T-helper 1 cell treated with Interleukin-12 subunit alpha and Interleukin-12 subunit beta and Interleukin-4 antibody, amounts not matched to agents 30 ng/mL and 1 ng/mL, for 36 hours (primary cell): Measurements from ENCODE around the gene PPP1R14D. TPM values are rescaled to one million over a fixed set of nuclear protein-coding genes. Genes with fewer than 3 reads are reported as not detected.

Experiments
- intact Hi-C: fragments of 100-400 bp; cut with micrococcal nuclease; formaldehyde crosslinking; loops from one replicate; pipeline ENCODE4 v1.15.1; 2024
- total RNA-seq: library from RNA; stranded (reverse); gene quantifications from 2 replicates; pipeline ENCODE4 v1.2.3, GENCODE V29; 2022

Gene PPP1R14D
- total RNA-seq, 1 donor from 2014 or later, result not detected

- intact Hi-C loops, result no loop called here
Measured at GRCh38 chr15:40853241-40853890, 24.9 kb upstream of the PPP1R14D start.

GRCh38 chr15:40852529-40852928, 24.0 kb upstream of the PPP1R14D start:
- intact Hi-C loops, result no loop called here

GRCh38 chr15:40850576-40851112, 22.1 kb upstream of the PPP1R14D start:
- intact Hi-C loops, result no loop called here

- intact Hi-C loops, result no loop called here
Measured at GRCh38 chr15:40847223-40847961, 18.9 kb upstream of the PPP1R14D start.

- intact Hi-C loops, result no loop called here
Measured at GRCh38 chr15:40846841-40847222, 18.3 kb upstream of the PPP1R14D start.

GRCh38 chr15:40845511-40846284, 17.2 kb upstream of the PPP1R14D start:
- intact Hi-C loops, result loop anchor here (2.0 kb wide), 1 partner anchor 13 kb away; no protein-coding TSS in a partner anchor

DNA sequence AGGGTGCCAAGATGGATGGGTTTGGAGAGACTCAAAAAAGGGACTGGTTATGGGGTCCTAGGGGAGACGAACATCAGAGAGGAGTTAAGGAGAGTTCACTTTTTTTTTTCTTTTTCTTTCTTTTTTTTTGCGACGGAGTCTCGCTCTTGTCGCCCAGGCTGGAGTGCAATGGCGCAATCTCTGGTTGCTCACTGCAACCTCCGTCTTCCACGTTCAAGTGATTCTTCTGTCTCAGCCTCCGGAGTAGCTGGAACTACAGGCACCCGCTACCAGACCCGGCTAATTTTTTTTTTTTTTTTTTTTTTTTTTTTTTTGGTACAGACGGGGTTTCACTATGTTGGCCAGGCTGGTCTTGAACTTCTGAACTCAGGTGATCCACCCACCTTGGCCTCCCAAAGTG, 16.5 kb upstream of the PPP1R14D start:
- intact Hi-C loops, result loop anchor here (2.0 kb wide), 1 partner anchor 14 kb away; no protein-coding TSS in a partner anchor

GRCh38 chr15:40844696-40845030, 16.2 kb upstream of the PPP1R14D start:
- intact Hi-C loops, result loop anchor here (2.0 kb wide), 1 partner anchor 14 kb away; no protein-coding TSS in a partner anchor

GRCh38 chr15:40843885-40844695, 15.6 kb upstream of the PPP1R14D start, which contains the start of gene SPINT1:
TSS of gene SPINT1 (plus strand) at chr15:40844048. CDS start at chr15:40844555, 507 bp downstream.
- intact Hi-C loops, result loop anchor here (2.0 kb wide), 1 partner anchor 15 kb away; no protein-coding TSS in a partner anchor

DNA sequence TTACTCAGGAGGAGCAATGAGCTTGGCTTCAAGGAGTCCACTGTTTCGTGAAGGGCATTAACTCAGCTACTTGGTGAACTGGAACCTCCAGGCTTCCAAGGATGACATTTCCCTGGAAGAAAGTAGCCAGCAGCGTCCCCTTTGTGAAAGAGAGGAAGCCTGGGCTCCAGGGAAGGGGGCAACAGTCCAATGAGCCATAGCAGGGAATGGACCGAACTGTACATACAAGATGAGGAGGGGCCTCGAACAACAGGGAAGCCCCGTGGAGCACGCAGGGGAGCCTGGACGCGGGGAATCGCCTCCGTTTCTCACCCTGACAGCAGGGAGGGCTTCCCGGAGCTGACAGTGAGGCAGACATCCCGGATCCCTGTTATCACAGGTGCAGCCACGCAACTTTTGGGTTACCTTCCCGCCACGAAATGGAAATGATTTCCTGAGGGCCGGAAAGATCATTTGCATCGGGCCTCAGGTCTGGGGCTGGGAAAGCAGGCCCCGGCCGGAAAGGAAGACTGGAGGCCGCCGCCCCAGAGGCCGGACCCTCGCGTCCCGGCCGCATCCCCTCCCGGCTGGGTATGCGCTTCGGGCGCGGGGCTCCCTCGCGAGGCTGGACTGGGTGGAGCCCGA, 14.9 kb upstream of the PPP1R14D start:
- intact Hi-C loops, result no loop called here

DNA sequence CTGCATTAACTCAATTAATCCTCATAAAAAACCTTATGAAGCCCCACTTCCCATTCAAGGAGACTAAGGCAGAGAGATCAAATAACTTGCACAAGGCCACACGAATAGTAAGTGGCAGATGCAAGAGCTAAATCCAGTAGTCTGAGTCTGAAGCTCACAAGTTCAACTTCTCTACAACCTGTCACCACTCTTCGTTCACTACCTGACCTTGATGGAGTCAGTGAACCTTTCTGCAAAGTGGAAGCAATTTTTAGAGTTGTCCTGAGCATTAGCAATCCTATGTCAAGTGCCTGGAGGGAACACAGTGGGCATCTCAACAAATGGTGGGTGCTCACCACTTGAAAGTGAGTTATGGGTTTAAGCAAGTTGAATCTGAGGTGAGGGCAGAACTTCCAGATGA, 13.2 kb upstream of the PPP1R14D start:
- intact Hi-C loops, result no loop called here

DNA sequence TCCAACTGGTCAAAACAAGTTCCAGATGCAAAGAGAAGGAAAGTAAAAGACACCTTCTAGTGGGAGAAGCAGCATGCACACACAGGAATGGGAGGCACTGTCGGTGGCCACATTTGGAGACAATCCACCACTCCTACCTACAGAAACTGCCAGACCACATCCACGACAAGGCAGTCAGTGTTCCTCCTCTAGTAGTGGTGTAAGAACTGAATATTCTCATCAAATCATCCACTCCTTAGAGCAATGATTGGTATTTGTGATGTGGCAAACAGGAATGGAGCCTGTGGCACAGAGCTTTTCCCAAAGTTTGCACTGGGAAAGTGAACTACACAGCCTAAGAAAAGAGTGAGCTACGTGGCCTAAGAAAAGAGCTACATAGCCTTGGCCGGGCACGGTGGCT, 10.2 kb upstream of the PPP1R14D start:
- intact Hi-C loops, result no loop called here

DNA sequence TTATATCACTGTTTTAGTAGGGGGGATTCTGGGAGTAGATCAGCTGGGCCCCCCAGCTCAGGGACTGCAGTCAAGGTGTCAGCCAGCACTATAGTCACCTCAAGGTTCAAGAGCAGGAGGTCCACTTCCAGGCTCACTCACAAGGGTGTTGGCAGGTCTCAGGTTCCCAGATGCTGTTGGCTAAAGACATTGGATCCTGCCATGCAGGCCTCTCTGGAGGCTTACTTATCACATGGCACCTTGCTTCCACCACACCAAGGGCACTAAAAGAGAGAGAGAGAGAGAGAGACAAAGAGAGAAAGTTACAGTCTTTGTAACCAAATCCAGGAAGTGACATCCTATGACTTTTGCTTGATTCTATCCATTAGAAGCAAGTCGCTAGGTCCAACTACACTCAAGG, 7.5 kb upstream of the PPP1R14D start:
- intact Hi-C loops, result no loop called here

- intact Hi-C loops, result no loop called here
Measured at GRCh38 chr15:40832903-40833302, 4.4 kb upstream of the PPP1R14D start.

DNA sequence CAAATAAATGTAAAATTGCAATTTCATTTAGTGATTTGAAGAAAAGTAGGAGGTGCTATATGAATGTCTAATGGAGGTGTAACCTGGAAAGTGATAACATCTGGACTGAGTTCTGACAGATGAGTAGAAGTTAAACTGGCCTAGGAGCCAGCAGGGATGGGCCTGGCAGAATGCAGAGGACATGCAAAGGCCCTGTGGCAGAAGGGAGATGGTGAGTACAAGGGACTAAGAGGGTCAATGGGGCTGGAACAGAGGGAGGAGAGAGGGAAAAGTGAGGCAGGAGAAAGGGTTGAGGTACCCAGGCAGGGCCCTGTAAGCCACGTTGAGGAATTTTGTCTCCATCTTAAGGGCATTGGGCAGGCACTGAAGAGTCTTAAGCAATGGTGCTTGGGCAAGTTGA, 3.4 kb upstream of the PPP1R14D start:
- intact Hi-C loops, result no loop called here

- intact Hi-C loops, result no loop called here
Measured at GRCh38 chr15:40830884-40831283, 2.4 kb upstream of the PPP1R14D start.

- intact Hi-C loops, result no loop called here
Measured at GRCh38 chr15:40829115-40829514, 607 bp upstream of the PPP1R14D start.

DNA sequence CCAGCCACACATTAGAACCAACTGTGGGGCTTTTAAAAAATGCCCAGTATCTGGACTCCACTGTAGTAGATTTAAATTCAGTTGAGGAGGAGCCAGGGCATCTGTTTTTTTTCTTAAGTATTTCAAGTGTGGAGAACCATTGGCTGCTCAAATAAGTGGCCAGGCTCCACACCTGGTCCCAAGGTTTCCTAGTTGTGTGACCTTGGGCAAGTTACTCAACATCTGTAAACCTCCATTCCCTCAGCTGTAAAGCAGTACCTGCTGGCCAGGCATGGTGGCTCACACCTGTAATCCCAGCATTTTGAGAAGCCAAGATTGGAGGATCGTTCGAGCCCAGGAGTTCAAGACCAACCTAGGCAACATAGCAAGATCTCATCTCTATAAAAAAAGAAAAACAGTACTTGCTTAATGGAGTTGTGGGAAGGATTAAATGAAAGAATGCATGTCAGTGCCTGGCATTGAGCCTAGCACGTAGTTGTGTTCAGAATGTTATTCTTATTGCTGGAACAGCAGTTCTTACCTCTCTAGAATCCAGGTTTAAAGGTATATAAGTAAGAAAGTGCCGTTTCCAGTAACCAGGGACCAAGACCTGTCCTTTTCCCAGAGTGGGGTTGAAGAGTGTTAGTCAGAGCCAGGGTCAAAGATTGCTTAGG, 2.0 kb downstream of the PPP1R14D start:
- intact Hi-C loops, result no loop called here

- intact Hi-C loops, result no loop called here
Measured at GRCh38 chr15:40825661-40826422, 2.7 kb downstream of the PPP1R14D start.
